Keratinocyte (primary cell): Measurements from ENCODE around the gene WDR49.

Source experiments
- EZH2 ChIP-seq: IDR thresholded peaks from one replicate; pipeline ENCODE4 v1.6.1; 2012; ENCODE audit warnings: inconsistent platforms, mild to moderate bottlenecking, low read length, moderate library complexity
- TF ChIP-seq, protein P1 (sequence below), 3 experiments: IDR thresholded peaks in 1 of 3; conservative IDR thresholded peaks in 1 of 3; optimal IDR thresholded peaks in 1 of 3; 2 replicates in 2 of 3; 3 replicates in 1 of 3; pipeline versions ENCODE3 to v1.5.1; 2011; ENCODE audit warnings: low read length in 3 of 3, mild to moderate bottlenecking in 3 of 3, moderate library complexity in 2 of 3, control low read depth in 1 of 3, inconsistent platforms in 1 of 3; ENCODE audit not compliant: insufficient read depth in 2 of 3; ENCODE audit errors: extremely low read depth in 1 of 3

DNA sequence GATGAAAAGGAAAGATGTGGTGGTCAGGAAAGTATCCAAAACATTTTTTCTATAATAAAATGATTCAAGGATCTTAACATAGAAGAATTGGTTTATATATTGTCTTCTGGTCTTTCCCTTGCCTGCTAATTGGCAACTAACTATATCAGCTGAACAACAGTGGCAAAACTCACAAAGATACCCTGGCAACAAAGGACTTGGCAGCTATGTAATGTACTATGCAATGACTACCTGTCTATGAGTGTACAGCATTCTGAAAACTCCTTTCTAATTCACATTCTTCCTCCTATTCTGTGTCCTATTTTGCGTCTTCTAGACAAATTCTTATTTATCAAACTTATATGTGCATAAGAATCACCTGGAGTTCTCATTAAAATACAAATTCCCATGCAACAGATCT lies 164.2 kb downstream of the WDR49 start:
- TF ChIP-seq, protein P1, sequence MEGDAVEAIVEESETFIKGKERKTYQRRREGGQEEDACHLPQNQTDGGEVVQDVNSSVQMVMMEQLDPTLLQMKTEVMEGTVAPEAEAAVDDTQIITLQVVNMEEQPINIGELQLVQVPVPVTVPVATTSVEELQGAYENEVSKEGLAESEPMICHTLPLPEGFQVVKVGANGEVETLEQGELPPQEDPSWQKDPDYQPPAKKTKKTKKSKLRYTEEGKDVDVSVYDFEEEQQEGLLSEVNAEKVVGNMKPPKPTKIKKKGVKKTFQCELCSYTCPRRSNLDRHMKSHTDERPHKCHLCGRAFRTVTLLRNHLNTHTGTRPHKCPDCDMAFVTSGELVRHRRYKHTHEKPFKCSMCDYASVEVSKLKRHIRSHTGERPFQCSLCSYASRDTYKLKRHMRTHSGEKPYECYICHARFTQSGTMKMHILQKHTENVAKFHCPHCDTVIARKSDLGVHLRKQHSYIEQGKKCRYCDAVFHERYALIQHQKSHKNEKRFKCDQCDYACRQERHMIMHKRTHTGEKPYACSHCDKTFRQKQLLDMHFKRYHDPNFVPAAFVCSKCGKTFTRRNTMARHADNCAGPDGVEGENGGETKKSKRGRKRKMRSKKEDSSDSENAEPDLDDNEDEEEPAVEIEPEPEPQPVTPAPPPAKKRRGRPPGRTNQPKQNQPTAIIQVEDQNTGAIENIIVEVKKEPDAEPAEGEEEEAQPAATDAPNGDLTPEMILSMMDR (optimal IDR thresholded peaks at IDR 0.05 in 1 of 3, IDR thresholded peaks at IDR 0.05 in 1 of 3, conservative IDR thresholded peaks at IDR 0.05 in 1 of 3; ENCODE audit: extremely low read depth in 1 of 3, insufficient read depth in 2 of 3, low read length in 3 of 3): no peak
- TF ChIP-seq EZH2: no peak
